ENCODE results near the gene CYTH4. TPM values are rescaled to one million over a fixed set of nuclear protein-coding genes. Genes with fewer than 3 reads are reported as not detected.

CYTH4 gene
- total RNA-seq, 1 experiment from 2014 or later = 3.8 TPM

GRCh38 chr22:37305887-37306286, 23.6 kb downstream of the CYTH4 start:
- Histone ChIP-seq H3K36me3 (ENCODE audit: control insufficient read depth in 1 of 2, insufficient read depth in 2 of 2, low read length in 2 of 2) (no peaks in the 10 kb centered on the region), H3K9me2 (ENCODE audit: insufficient read depth) (no peaks in the 10 kb centered on the region), H3K4me2 (ENCODE audit: low read length) (peak overlapping the region; percentile 54; the same call in 1 of the 2 replicates), H4K20me1 (ENCODE audit: insufficient read depth) (no peaks in the 10 kb centered on the region), H3K4me3 (replicated peaks in 1 of 2; ENCODE audit: low read depth in 1 of 2, low read length in 2 of 2) (no peak overlapping the region), H3K4me1 (ENCODE audit: control insufficient read depth in 1 of 2, insufficient read depth in 2 of 2, low read length in 2 of 2) (peaks cover 61 to 79% of the 10 kb centered on the region in 2 experiments), H3K27me3 (ENCODE audit: insufficient read depth, low read length) (no peaks in the 10 kb centered on the region), H3K79me2 (ENCODE audit: insufficient read depth, low read length) (no peaks in the 10 kb centered on the region), H3K9me3 (ENCODE audit: control insufficient read depth in 1 of 2, insufficient read depth in 1 of 2, low read depth in 1 of 2, low read length in 2 of 2) (no peaks in the 10 kb centered on the region), H3K27ac (ENCODE audit: low read depth, low read length) (peak overlapping the region; percentile 72), H2AFZ (ENCODE audit: low read depth, low read length, poor library complexity, severe bottlenecking) (no peak overlapping the region), H3K9ac (ENCODE audit: low read length) (no peak overlapping the region)
- CTCF ChIA-PET = interaction anchor here (1.6 kb wide), 1 partner anchor 151 kb away, joined by 3 read pairs; no protein-coding TSS in a partner anchor
- POLR2A ChIA-PET = no interaction called here
- DNase-seq (ENCODE audit: low read depth, low spot score) (no peak), ATAC-seq (no peak)
- RAD21 ChIA-PET (ENCODE audit: low non-redundant PET in 1 of 2, low total read pairs in 2 of 2, uncharacterized antibody in 2 of 2, unreplicated experiment in 2 of 2) = interaction anchor here in 1 of 2 experiments (2.0 kb wide), 1 partner anchor 12 kb away, joined by 5 read pairs; no protein-coding TSS in a partner anchor
- TF ChIP-seq CEBPB (IDR thresholded peaks at IDR 0.05; ENCODE audit: low read depth) = no peak
- TF ChIP-seq REST (IDR thresholded peaks at IDR 0.05; ENCODE audit: low read depth) = no peak
- no peak for TF ChIP-seq JUND (IDR thresholded peaks at IDR 0.05)
- TF ChIP-seq RAD21 (IDR thresholded peaks at IDR 0.05; ENCODE audit: low read depth) = no peak
- no peak for TF ChIP-seq ZBTB33 (IDR thresholded peaks at IDR 0.05; ENCODE audit: extremely low read depth, insufficient replicate concordance, low read length)
- no peak for TF ChIP-seq TCF7L2 (IDR thresholded peaks at IDR 0.05; ENCODE audit: borderline replicate concordance, extremely low read depth, insufficient read depth, insufficient read length)
- no peak for TF ChIP-seq CTCF (IDR thresholded peaks at IDR 0.05 in 2 of 3, conservative IDR thresholded peaks at IDR 0.05 in 1 of 3; ENCODE audit: borderline replicate concordance in 1 of 3, insufficient read depth in 1 of 3, low read depth in 2 of 3, low read length in 2 of 3)
- no peak for TF ChIP-seq MAX (IDR thresholded peaks at IDR 0.05)
- no peak for TF ChIP-seq SP1 (IDR thresholded peaks at IDR 0.05; ENCODE audit: low read depth)
- TF ChIP-seq ZNF274 (IDR thresholded peaks at IDR 0.05; ENCODE audit: low read depth, low read length) = no peak
- no peak for TF ChIP-seq YY1 (IDR thresholded peaks at IDR 0.05; ENCODE audit: extremely low read depth, insufficient replicate concordance, low read depth, low read length)
- no peak for TF ChIP-seq EZH2 (IDR thresholded peaks at IDR 0.05)
- TF ChIP-seq EZH2phosphoT487 (IDR thresholded peaks at IDR 0.05; ENCODE audit: borderline replicate concordance) = no peak
- no peak for TF ChIP-seq ATF3 (IDR thresholded peaks at IDR 0.05)
- TF ChIP-seq FOSL1 (IDR thresholded peaks at IDR 0.05; ENCODE audit: low read depth) = no peak
- BruUV-seq (replicated peaks) = no TSS peak
- intact Hi-C loops (cut with micrococcal nuclease) = no loop called here

All from HCT116 (cell line).